Neural cell (in vitro differentiated cells): ENCODE data around the gene MRPS18A. TPM values are rescaled to one million over a fixed set of nuclear protein-coding genes. Genes with fewer than 3 reads are reported as not detected.

Experiments
- H2AFZ ChIP-seq: fragments of 200-600, 300-800 bp; sonication (generic), shearing (Covaris generic); 2 replicates; pipeline ENCODE4 v1.6.0; 2014; ENCODE audit warnings: low read depth, mild to moderate bottlenecking, antibody characterized with exemption, low read length, moderate library complexity
- H3F3A ChIP-seq: fragments of 200-600 bp; shearing (Covaris generic); 2 replicates; pipeline ENCODE4 v1.6.1; 2016; ENCODE audit warnings: mild to moderate bottlenecking, moderate library complexity, mixed read lengths, antibody characterized with exemption, low read length; ENCODE audit not compliant: insufficient read depth, poor library complexity, severe bottlenecking
- H3K27ac ChIP-seq: fragments of 200-600, 300-800 bp; sonication (generic), shearing (Covaris generic); 2 replicates; pipeline ENCODE4 v1.5.1; 2014; ENCODE audit warnings: mild to moderate bottlenecking, low read length, moderate library complexity
- H3K27me3 ChIP-seq: fragments of 300-800, 200-600 bp; sonication (generic), shearing (Covaris generic); 2 replicates; pipeline ENCODE4 v1.6.0; 2014; ENCODE audit warnings: mild to moderate bottlenecking, low read depth, low read length, moderate library complexity; ENCODE audit not compliant: insufficient read depth
- H3K36me3 ChIP-seq: fragments of 300-800, 200-600 bp; sonication (generic), shearing (Covaris generic); 2 replicates; pipeline ENCODE4 v1.5.1; 2014; ENCODE audit warnings: mild to moderate bottlenecking, antibody characterized with exemption, low read length, moderate library complexity; ENCODE audit not compliant: insufficient read depth
- H3K4me2 ChIP-seq: fragments of 300-800, 200-600 bp; sonication (generic), shearing (Covaris generic); 2 replicates; pipeline ENCODE4 v1.6.0; 2014; ENCODE audit warnings: mild to moderate bottlenecking, low read length
- H3K4me3 ChIP-seq: fragments of 300-800, 200-600 bp; sonication (generic), shearing (Covaris generic); 2 replicates; pipeline ENCODE4 v1.5.1; 2014; ENCODE audit warnings: mild to moderate bottlenecking, low read length, moderate library complexity
- H3K79me2 ChIP-seq: fragments of 200-600 bp; shearing (Covaris generic); replicated peaks from 2 replicates; pipeline ENCODE4 v1.6.0; 2014; ENCODE audit warnings: mild to moderate bottlenecking, low read length, moderate library complexity; ENCODE audit not compliant: insufficient read depth
- H3K9ac ChIP-seq: fragments of 300-800, 200-600 bp; sonication (generic), shearing (Covaris generic); 2 replicates; pipeline ENCODE4 v1.6.1; 2016; ENCODE audit warnings: mild to moderate bottlenecking, low read length, mixed read lengths
- H3K9me2 ChIP-seq: fragments of 200-600 bp; shearing (Covaris generic); 2 replicates; pipeline ENCODE4 v1.6.1; 2016; ENCODE audit warnings: mild to moderate bottlenecking, low read length, mixed read lengths; ENCODE audit not compliant: insufficient read depth
- H3K9me3 ChIP-seq: fragments of 200-600, 300-800 bp; sonication (generic), shearing (Covaris generic); 2 replicates; pipeline ENCODE4 v1.6.1; 2016; ENCODE audit warnings: mild to moderate bottlenecking, mixed run types, low read length, moderate library complexity, mixed read lengths
- H4K20me1 ChIP-seq: fragments of 200-600 bp; shearing (Covaris generic); 2 replicates; pipeline ENCODE4 v1.6.1; 2016; ENCODE audit warnings: mild to moderate bottlenecking, mixed run types; ENCODE audit not compliant: insufficient read depth
- EP300 ChIP-seq: fragments of 450-650 bp; conservative IDR thresholded peaks from 2 replicates; pipeline ENCODE4 v1.6.1; 2014; ENCODE audit warnings: antibody characterized with exemption, mild to moderate bottlenecking, moderate library complexity; ENCODE audit not compliant: poor library complexity, severe bottlenecking
- EZH2 ChIP-seq: fragments of 200-600, 300-800 bp; shearing (Covaris generic), sonication (generic); IDR thresholded peaks from 2 replicates; pipeline ENCODE4 v1.6.1; 2014; ENCODE audit warnings: antibody characterized with exemption, low read length, borderline replicate concordance, mild to moderate bottlenecking; ENCODE audit not compliant: insufficient read depth, poor library complexity, severe bottlenecking
- MXI1 ChIP-seq: fragments of 450-650 bp; conservative IDR thresholded peaks from 2 replicates; pipeline ENCODE4 v1.6.1; 2014; ENCODE audit warnings: antibody characterized with exemption, mild to moderate bottlenecking; ENCODE audit not compliant: poor library complexity, severe bottlenecking
- POLR2AphosphoS5 ChIP-seq: IDR thresholded peaks from 2 replicates; pipeline ENCODE4 v1.6.1; 2012
- RAD21 ChIP-seq: fragments of 450-650 bp; conservative IDR thresholded peaks from 2 replicates; pipeline ENCODE4 v1.6.1; 2014; ENCODE audit warnings: antibody characterized with exemption, mild to moderate bottlenecking, moderate library complexity
- SMC3 ChIP-seq: fragments of 450-650 bp; conservative IDR thresholded peaks from 2 replicates; pipeline ENCODE4 v1.6.1; 2014; ENCODE audit warnings: antibody characterized with exemption, mild to moderate bottlenecking, moderate library complexity; ENCODE audit not compliant: poor library complexity
- TAF1 ChIP-seq: IDR thresholded peaks from 2 replicates; pipeline ENCODE4 v1.6.1; 2012; ENCODE audit warnings: low read depth
- polyA plus RNA-seq: library from polyadenylated mRNA; depleted of rRNA; stranded (reverse); fragments of >200 nt; gene quantifications from 2 replicates; pipeline ENCODE4 v1.2.3, GENCODE V29; 2014
- TF ChIP-seq, protein P1 (sequence below): fragments of 450-650 bp; IDR thresholded peaks from 2 replicates; pipeline ENCODE4 v1.5.1; 2014; ENCODE audit warnings: antibody characterized with exemption, mild to moderate bottlenecking, moderate library complexity; ENCODE audit not compliant: poor library complexity, severe bottlenecking
- TF ChIP-seq, protein P2 (sequence below): IDR thresholded peaks from 2 replicates; pipeline ENCODE4 v1.6.1; 2012; ENCODE audit warnings: borderline replicate concordance

The MRPS18A gene
- polyA plus RNA-seq, 1 donor from 2014 or later: 39.6 TPM

DNA sequence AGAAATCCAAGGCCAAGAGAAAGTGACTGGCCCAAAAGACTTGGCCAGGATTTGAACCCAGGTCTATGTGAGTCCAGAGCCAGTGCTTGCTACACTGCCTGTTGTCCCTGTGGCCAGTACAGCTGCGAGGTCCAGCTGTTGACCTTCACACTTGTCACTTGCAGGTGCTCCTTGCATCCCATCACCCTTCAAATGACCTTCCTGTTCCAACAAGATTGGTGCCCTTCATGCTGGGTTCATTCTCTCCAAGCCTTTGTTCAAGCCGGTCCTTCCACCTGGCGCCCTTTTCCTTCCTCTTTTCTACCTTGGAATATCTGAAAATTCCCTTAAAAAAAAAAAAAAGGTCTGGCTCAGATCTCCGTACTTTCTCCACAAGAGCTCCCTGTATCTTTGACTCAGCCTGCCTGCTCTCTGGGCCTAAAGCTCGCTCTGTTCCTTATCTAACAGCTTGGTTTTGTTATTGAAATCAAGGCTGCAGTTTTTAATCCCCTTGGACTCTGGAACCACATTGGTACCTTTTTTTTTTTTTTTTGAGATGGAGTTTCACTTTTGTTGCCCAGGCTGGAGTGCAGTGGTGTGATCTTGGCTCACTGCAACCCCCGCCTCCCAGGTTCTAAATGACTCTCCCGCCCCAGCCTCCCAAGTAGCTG, 22.2 kb upstream of the MRPS18A start:
- Histone ChIP-seq H3K27me3 (no peaks in the 10 kb centered on the region), H3K79me2 (no peaks in the 10 kb centered on the region), H3K27ac (no peak overlapping the region), H3F3A (no peaks in the 10 kb centered on the region), H3K4me2 (no peak overlapping the region), H3K9me2 (no peaks in the 10 kb centered on the region), H3K9me3 (no peaks in the 10 kb centered on the region), H4K20me1 (no peaks in the 10 kb centered on the region), H3K4me3 (no peak overlapping the region), H3K36me3 (no peaks in the 10 kb centered on the region), H2AFZ (no peak overlapping the region), H3K9ac (no peak overlapping the region)
- TF ChIP-seq, protein P1, sequence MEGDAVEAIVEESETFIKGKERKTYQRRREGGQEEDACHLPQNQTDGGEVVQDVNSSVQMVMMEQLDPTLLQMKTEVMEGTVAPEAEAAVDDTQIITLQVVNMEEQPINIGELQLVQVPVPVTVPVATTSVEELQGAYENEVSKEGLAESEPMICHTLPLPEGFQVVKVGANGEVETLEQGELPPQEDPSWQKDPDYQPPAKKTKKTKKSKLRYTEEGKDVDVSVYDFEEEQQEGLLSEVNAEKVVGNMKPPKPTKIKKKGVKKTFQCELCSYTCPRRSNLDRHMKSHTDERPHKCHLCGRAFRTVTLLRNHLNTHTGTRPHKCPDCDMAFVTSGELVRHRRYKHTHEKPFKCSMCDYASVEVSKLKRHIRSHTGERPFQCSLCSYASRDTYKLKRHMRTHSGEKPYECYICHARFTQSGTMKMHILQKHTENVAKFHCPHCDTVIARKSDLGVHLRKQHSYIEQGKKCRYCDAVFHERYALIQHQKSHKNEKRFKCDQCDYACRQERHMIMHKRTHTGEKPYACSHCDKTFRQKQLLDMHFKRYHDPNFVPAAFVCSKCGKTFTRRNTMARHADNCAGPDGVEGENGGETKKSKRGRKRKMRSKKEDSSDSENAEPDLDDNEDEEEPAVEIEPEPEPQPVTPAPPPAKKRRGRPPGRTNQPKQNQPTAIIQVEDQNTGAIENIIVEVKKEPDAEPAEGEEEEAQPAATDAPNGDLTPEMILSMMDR: no peak
- no peak for TF ChIP-seq MXI1
- no peak for TF ChIP-seq TAF1
- no peak for TF ChIP-seq EP300
- no peak for TF ChIP-seq POLR2AphosphoS5
- no peak for TF ChIP-seq EZH2
- TF ChIP-seq RAD21: no peak

DNA sequence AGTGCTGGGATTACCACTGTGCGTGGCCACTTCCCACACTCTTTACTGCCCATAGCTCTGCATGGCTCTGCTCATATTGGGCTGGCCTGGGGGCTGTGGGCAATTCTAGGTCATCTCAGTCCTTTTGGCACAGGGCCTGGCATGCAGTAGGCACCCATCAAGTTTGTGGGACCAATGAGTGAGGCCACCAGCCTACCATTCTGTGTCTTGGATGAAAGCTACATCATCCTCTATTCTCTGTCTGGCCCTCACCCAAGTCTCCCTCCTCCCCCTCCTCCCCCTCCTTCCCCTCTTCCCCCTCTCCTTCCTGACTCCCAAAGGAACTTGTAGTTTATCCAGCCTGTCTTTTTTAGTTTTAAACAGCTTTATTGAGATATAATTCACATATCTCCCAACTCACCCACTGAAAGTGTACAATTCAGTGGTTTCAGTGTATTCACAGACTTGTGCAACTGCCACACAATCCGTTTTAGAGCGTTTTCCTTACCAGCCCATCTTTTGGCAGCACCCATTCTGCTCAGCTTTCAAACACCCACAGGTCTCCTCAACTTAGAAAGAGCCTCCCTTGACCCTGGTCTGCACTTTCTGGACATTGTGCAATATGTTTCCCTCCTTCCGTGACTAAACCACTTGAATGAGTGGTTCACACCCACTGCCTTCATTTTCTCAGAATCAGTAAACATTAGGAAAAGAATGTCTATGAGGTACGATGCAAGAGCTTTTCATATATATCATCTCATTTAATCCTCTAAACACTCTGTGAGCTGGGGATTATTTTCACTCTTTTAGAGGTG, 21.5 kb upstream of the MRPS18A start:
- Histone ChIP-seq H3K36me3 (no peaks in the 10 kb centered on the region), H3K9ac (no peak overlapping the region), H3K27ac (no peak overlapping the region), H3K9me3 (no peaks in the 10 kb centered on the region), H3K9me2 (no peaks in the 10 kb centered on the region), H3K4me3 (no peak overlapping the region), H3K79me2 (no peaks in the 10 kb centered on the region), H3K27me3 (no peaks in the 10 kb centered on the region), H2AFZ (no peak overlapping the region), H3F3A (no peaks in the 10 kb centered on the region), H3K4me2 (no peak overlapping the region), H4K20me1 (no peaks in the 10 kb centered on the region)
- TF ChIP-seq POLR2AphosphoS5 (no peak), SMC3 (no peak), MXI1 (no peak), TAF1 (no peak), EZH2 (no peak), EP300 (no peak), RAD21 (no peak)
- TF ChIP-seq, protein P1: no peak
- TF ChIP-seq, protein P2, sequence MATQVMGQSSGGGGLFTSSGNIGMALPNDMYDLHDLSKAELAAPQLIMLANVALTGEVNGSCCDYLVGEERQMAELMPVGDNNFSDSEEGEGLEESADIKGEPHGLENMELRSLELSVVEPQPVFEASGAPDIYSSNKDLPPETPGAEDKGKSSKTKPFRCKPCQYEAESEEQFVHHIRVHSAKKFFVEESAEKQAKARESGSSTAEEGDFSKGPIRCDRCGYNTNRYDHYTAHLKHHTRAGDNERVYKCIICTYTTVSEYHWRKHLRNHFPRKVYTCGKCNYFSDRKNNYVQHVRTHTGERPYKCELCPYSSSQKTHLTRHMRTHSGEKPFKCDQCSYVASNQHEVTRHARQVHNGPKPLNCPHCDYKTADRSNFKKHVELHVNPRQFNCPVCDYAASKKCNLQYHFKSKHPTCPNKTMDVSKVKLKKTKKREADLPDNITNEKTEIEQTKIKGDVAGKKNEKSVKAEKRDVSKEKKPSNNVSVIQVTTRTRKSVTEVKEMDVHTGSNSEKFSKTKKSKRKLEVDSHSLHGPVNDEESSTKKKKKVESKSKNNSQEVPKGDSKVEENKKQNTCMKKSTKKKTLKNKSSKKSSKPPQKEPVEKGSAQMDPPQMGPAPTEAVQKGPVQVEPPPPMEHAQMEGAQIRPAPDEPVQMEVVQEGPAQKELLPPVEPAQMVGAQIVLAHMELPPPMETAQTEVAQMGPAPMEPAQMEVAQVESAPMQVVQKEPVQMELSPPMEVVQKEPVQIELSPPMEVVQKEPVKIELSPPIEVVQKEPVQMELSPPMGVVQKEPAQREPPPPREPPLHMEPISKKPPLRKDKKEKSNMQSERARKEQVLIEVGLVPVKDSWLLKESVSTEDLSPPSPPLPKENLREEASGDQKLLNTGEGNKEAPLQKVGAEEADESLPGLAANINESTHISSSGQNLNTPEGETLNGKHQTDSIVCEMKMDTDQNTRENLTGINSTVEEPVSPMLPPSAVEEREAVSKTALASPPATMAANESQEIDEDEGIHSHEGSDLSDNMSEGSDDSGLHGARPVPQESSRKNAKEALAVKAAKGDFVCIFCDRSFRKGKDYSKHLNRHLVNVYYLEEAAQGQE: no peak
